Smooth muscle cell (in vitro differentiated cells): ENCODE results near the gene GIPC1. TPM values are rescaled to one million over a fixed set of nuclear protein-coding genes. Genes with fewer than 3 reads are reported as not detected.

Experiments
- DNase-seq: peaks from one replicate; lab custom pipeline; 2025; ENCODE audit not compliant: unreplicated experiment; lab: John Stamatoyannopoulos, UW
- H2AFZ ChIP-seq: fragments of 200-600 bp; sonication (generic); 2 replicates; pipeline ENCODE4 v1.6.0; 2016; ENCODE audit warnings: antibody characterized with exemption, low read depth, mild to moderate bottlenecking
- H3F3A ChIP-seq: fragments of 200-600 bp; sonication (generic); 2 replicates; pipeline ENCODE4 v1.6.0; 2017; ENCODE audit warnings: antibody characterized with exemption, low read depth
- H3K27ac ChIP-seq: fragments of 200-600 bp; sonication (generic); 2 replicates; pipeline ENCODE4 v1.5.1; 2016; ENCODE audit warnings: low read depth, mild to moderate bottlenecking
- H3K27me3 ChIP-seq: fragments of 200-600 bp; sonication (generic); 2 replicates; pipeline ENCODE4 v1.6.1; 2016; ENCODE audit warnings: low read depth, mild to moderate bottlenecking
- H3K36me3 ChIP-seq: fragments of 200-600 bp; sonication (generic); 2 replicates; pipeline ENCODE4 v1.5.1; 2016; ENCODE audit warnings: low read depth
- H3K4me1 ChIP-seq: fragments of 200-600 bp; sonication (generic); 2 replicates; pipeline ENCODE4 v1.5.1; 2016; ENCODE audit warnings: low read depth
- H3K4me2 ChIP-seq: fragments of 200-600 bp; sonication (generic); 2 replicates; pipeline ENCODE4 v1.6.0; 2016; ENCODE audit warnings: mild to moderate bottlenecking
- H3K4me3 ChIP-seq: fragments of 200-600 bp; sonication (generic); 2 replicates; pipeline ENCODE4 v1.5.1; 2016; ENCODE audit warnings: mild to moderate bottlenecking
- H3K79me2 ChIP-seq: fragments of 200-600 bp; sonication (generic); 2 replicates; pipeline ENCODE4 v1.6.0; 2016; ENCODE audit warnings: low read depth, mild to moderate bottlenecking
- H3K9ac ChIP-seq: fragments of 200-600 bp; sonication (generic); 2 replicates; pipeline ENCODE4 v1.6.0; 2016; ENCODE audit warnings: low read depth
- H3K9me3 ChIP-seq: fragments of 200-600 bp; sonication (generic); replicated peaks from 2 replicates; pipeline ENCODE4 v1.5.1; 2016; ENCODE audit warnings: low read depth
- H4K20me1 ChIP-seq: fragments of 200-600 bp; sonication (generic); 2 replicates; pipeline ENCODE4 v1.6.0; 2016; ENCODE audit warnings: low read depth
- WGBS: methylation state at CpG from one replicate; pipeline ENCODE4 v1.1.7; 2016; ENCODE audit warnings: low lambda C conversion rate; 5-methylcytosine and 5-hydroxymethylcytosine counted together
- polyA plus RNA-seq: library from polyadenylated mRNA; unstranded; fragments of >200 nt; fragmentation: Nextera tagmentation; extraction: Ambion mirVana; gene quantifications from 2 replicates; pipeline ENCODE4 v1.2.1, GENCODE V29; 2016
- total RNA-seq: library from RNA; depleted of rRNA; stranded (reverse); fragments of >200 nt; gene quantifications from 2 replicates; pipeline ENCODE4 v1.2.3, GENCODE V29; 2014
- TF ChIP-seq, protein P1 (sequence below): fragments of 200-600 bp; sonication (generic); IDR thresholded peaks from 2 replicates; pipeline ENCODE4 v1.5.1; 2017; ENCODE audit warnings: borderline replicate concordance, mild to moderate bottlenecking, antibody characterized with exemption; ENCODE audit not compliant: insufficient read depth, poor library complexity, severe bottlenecking

Gene GIPC1
- total and polyA plus RNA-seq, 2 experiments from 2014 or later, result 73.0 to 142 TPM

DNA sequence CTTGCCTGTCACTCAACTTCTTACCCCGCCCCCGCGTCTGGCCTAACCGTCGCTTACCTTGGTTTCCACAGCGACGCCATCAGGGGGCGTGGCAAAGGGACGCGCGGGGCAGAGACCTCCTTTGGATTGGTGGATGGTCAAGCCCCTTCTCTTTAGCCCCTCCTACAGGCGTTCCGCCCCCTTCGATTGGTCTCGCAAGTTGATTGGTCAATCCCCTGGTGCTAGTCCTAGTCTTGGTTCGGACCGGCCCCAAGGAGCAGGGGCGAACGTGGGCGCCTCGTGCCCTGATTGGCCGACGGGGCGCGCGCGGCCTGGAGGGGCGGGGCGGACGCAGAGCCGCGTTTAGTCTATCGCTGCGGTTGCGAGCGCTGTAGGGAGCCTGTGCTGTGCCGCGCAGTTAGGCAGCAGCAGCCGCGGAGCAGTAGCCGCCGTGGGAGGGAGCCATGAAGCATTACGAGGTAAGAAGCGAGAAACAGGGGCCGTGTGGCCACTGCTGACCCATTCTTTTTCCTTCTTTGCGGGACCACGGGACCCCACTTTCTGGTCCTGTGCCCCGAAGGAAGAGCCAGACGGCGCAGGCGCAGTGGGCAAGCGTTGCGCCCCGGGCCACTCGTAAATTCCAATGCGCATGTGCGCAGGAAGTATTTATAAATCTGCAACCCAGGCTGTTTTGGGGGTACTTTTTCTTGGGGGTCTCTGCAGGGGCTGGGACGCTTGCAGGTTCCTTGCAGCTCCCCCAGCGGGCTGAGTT lies 33.5 kb upstream of the GIPC1 start, which contains the start of gene TECR:
TSS of gene TECR (plus strand) at position 341 of the 751 bp plus-strand sequence. CDS start at position 444, 103 bp downstream.
- H4K20me1 ChIP-seq, result peaks cover 24% of the 10 kb centered on the region
- H3K36me3 ChIP-seq, result no peaks in the 10 kb centered on the region
- TF ChIP-seq, protein P1, sequence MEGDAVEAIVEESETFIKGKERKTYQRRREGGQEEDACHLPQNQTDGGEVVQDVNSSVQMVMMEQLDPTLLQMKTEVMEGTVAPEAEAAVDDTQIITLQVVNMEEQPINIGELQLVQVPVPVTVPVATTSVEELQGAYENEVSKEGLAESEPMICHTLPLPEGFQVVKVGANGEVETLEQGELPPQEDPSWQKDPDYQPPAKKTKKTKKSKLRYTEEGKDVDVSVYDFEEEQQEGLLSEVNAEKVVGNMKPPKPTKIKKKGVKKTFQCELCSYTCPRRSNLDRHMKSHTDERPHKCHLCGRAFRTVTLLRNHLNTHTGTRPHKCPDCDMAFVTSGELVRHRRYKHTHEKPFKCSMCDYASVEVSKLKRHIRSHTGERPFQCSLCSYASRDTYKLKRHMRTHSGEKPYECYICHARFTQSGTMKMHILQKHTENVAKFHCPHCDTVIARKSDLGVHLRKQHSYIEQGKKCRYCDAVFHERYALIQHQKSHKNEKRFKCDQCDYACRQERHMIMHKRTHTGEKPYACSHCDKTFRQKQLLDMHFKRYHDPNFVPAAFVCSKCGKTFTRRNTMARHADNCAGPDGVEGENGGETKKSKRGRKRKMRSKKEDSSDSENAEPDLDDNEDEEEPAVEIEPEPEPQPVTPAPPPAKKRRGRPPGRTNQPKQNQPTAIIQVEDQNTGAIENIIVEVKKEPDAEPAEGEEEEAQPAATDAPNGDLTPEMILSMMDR, result no peak
- H3K27ac ChIP-seq, result peak within 1 kb of the TSS; percentile 86
- H3K4me3 ChIP-seq, result peak within 1 kb of the TSS; percentile 82
- H3K9me3 ChIP-seq, result no peaks in the 10 kb centered on the region
- under 1% methylated on average over 58 of the region's 59 CpGs for WGBS
- peak within 1 kb of the TSS; percentile 75 for H3K9ac ChIP-seq
- DNase-seq, result peak; percentile 100
- H3K4me1 ChIP-seq, result peaks cover 8% of the 10 kb centered on the region
- H3K27me3 ChIP-seq, result no peaks in the 10 kb centered on the region
- peaks cover 38% of the 10 kb centered on the region for H3K79me2 ChIP-seq
- H3F3A ChIP-seq, result peaks cover 6% of the 10 kb centered on the region
- H2AFZ ChIP-seq, result peak within 1 kb of the TSS; percentile 82
- H3K4me2 ChIP-seq, result peak within 1 kb of the TSS; percentile 89

- Histone ChIP-seq H3F3A (peaks cover 6% of the 10 kb centered on the region), H3K4me1 (peaks cover 8% of the 10 kb centered on the region), H3K27ac (peak overlapping the region; percentile 86), H3K9me3 (no peaks in the 10 kb centered on the region), H3K9ac (peak overlapping the region; percentile 70), H3K4me2 (peak overlapping the region; percentile 81), H3K36me3 (no peaks in the 10 kb centered on the region), H3K79me2 (peaks cover 34% of the 10 kb centered on the region), H3K4me3 (peak overlapping the region; percentile 61), H3K27me3 (no peaks in the 10 kb centered on the region), H4K20me1 (peaks cover 19% of the 10 kb centered on the region), H2AFZ (peak overlapping the region; percentile 63)
- TF ChIP-seq, protein P1, result no peak
- DNase-seq, result no peak
- WGBS, result 56% methylated on average over 37 of the region's 39 CpGs
Observed at GRCh38 chr19:14528419-14529253, 32.7 kb upstream of the GIPC1 start.

DNA sequence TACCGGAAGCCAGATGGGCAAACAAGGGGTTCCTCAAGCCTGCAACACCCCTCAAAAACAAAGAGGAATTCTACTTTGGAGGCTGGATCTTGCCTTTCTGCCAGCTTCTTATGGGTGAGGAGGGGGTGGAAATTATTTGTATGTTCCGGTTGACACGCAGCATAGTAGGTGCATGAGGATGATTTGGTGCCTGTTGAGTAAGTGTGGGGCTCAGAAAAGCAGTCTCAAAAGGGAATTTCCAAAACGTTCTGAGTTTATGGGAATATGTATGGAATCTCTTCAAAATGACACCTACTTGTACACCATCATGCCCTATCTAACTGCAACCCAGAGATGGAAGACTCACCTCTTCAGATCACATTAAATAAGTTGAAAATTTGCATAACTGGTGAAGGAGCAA lies 30.5 kb upstream of the GIPC1 start:
- TF ChIP-seq, protein P1, result no peak
- WGBS, result 74% methylated on average over 4 of the region's 4 CpGs

More for the DNA sequence above, 30.5 kb upstream of the GIPC1 start:
- no peaks in the 10 kb centered on the region for H3K9me3 ChIP-seq
- H3K79me2 ChIP-seq, result peaks cover 17% of the 10 kb centered on the region
- H4K20me1 ChIP-seq, result peaks cover 5% of the 10 kb centered on the region
- no peaks in the 10 kb centered on the region for H3K27me3 ChIP-seq
- H3K4me3 ChIP-seq, result no peak overlapping the region
- DNase-seq, result no peak
- no peaks in the 10 kb centered on the region for H3K36me3 ChIP-seq
- H2AFZ ChIP-seq, result no peak overlapping the region
- H3K4me1 ChIP-seq, result peaks cover 8% of the 10 kb centered on the region
- H3K4me2 ChIP-seq, result peak overlapping the region; percentile 17
- peaks cover 11% of the 10 kb centered on the region for H3F3A ChIP-seq
- peak overlapping the region; percentile 20 for H3K9ac ChIP-seq
- H3K27ac ChIP-seq, result peak overlapping the region; percentile 86
